ENCODE results near the gene ADCYAP1R1.

- TF ChIP-seq CTCF (IDR thresholded peaks at IDR 0.05) (no peak), EP300 (IDR thresholded peaks at IDR 0.05) (no peak), POLR2AphosphoS5 (IDR thresholded peaks at IDR 0.05) (no peak)
Measured at GRCh38 chr7:31120800-31121513, 68.8 kb downstream of the ADCYAP1R1 start.

Data from gastroesophageal sphincter (tissue), 3 donors.